ENCODE results near the gene FAU.

- no peak for TF ChIP-seq TCF7L2 (IDR thresholded peaks at IDR 0.05; ENCODE audit: low read depth, low read length)
- no peak for TF ChIP-seq SIN3A (IDR thresholded peaks at IDR 0.05; ENCODE audit: borderline replicate concordance, insufficient read depth, low read depth, low read length)
- no peak for TF ChIP-seq CTCF (IDR thresholded peaks at IDR 0.05)
- TF ChIP-seq, protein P1, sequence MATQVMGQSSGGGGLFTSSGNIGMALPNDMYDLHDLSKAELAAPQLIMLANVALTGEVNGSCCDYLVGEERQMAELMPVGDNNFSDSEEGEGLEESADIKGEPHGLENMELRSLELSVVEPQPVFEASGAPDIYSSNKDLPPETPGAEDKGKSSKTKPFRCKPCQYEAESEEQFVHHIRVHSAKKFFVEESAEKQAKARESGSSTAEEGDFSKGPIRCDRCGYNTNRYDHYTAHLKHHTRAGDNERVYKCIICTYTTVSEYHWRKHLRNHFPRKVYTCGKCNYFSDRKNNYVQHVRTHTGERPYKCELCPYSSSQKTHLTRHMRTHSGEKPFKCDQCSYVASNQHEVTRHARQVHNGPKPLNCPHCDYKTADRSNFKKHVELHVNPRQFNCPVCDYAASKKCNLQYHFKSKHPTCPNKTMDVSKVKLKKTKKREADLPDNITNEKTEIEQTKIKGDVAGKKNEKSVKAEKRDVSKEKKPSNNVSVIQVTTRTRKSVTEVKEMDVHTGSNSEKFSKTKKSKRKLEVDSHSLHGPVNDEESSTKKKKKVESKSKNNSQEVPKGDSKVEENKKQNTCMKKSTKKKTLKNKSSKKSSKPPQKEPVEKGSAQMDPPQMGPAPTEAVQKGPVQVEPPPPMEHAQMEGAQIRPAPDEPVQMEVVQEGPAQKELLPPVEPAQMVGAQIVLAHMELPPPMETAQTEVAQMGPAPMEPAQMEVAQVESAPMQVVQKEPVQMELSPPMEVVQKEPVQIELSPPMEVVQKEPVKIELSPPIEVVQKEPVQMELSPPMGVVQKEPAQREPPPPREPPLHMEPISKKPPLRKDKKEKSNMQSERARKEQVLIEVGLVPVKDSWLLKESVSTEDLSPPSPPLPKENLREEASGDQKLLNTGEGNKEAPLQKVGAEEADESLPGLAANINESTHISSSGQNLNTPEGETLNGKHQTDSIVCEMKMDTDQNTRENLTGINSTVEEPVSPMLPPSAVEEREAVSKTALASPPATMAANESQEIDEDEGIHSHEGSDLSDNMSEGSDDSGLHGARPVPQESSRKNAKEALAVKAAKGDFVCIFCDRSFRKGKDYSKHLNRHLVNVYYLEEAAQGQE (IDR thresholded peaks at IDR 0.05; ENCODE audit: insufficient read depth in 1 of 2, low read depth in 2 of 2, low read length in 1 of 2), result no peak
- no peak for TF ChIP-seq POLR2AphosphoS5 (IDR thresholded peaks at IDR 0.05; ENCODE audit: low read depth, low read length)
These were observed 32.3 kb downstream of the FAU start for GRCh38 chr11:65089621-65090020.

Data from Panc1 (cell line).